ENCODE results near the gene MTARC2.

- no peak for TF ChIP-seq CTCF (IDR thresholded peaks at IDR 0.05 in 8 of 11, conservative IDR thresholded peaks at IDR 0.05 in 3 of 11)
- TF ChIP-seq POLR2A (IDR thresholded peaks at IDR 0.05) = no peak
- TF ChIP-seq POLR2AphosphoS5 (IDR thresholded peaks at IDR 0.05) = no peak
These were observed 6.2 kb downstream of the MTARC2 start for GRCh38 chr1:220754212-220754917.

All from spleen (tissue), 7 donors.